Vagina (tissue), 2 donors: ENCODE data around the gene TMTC2.

Source experiments
- CTCF ChIP-seq, 3 experiments: fragments of 450-650 bp in 2 of 3; fragments of 200-600 bp in 1 of 3; sonication (generic) in 1 of 3; IDR thresholded peaks; one replicate each; pipeline ENCODE4 v1.5.1; 2017 to 2019; ENCODE audit warnings: antibody characterized with exemption in 3 of 3, mild to moderate bottlenecking in 2 of 3, moderate library complexity in 2 of 3
- POLR2A ChIP-seq, 2 donors: fragments of 450-650 bp; IDR thresholded peaks; one replicate each; pipeline ENCODE4 v1.6.1; 2017; ENCODE audit warnings: antibody characterized with exemption in 2 of 2, mild to moderate bottlenecking in 2 of 2, moderate library complexity in 2 of 2
- POLR2AphosphoS5 ChIP-seq, 2 donors: sonication (generic); formaldehyde crosslinking; IDR thresholded peaks; one replicate each; pipeline ENCODE4 v1.9.0; 2017; ENCODE audit warnings: antibody characterized with exemption in 2 of 2, mild to moderate bottlenecking in 2 of 2, low read depth in 1 of 2; ENCODE audit not compliant: insufficient read depth in 1 of 2

DNA sequence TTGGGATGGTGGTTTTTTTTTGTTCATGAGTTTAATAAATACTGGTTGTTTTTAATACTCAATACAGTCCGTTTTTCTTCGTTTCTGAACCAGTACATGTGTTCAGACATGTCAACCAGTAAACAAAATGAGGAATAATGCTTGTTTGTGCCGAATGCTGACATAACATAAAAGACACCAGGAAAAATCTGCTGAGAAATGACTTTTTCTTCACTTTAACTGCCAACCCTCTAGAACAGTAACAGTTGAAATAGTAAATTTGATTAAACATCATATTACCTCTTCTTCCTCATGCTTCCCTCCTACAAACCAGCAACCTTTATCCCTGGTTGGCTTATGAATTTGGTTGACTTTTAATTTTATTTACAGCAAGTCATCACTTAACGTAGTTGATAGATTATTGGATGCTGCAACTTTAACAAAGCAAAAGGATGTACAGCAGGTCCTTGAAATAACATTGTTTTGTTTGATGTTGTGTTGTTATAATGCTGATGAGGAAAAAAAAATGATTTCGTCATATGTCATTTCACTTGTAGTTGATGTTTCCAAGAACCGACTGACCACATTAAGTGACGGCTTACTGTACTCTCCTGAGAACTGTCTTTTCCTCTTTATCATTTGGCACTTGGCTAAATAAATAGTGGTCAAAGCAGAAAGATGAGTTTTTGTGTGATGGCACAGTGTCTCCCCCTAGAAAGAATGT is 340.5 kb downstream of the TMTC2 start:
- TF ChIP-seq POLR2A (IDR thresholded peaks at IDR 0.05) (no peak), CTCF (IDR thresholded peaks at IDR 0.05) (no peak), POLR2AphosphoS5 (IDR thresholded peaks at IDR 0.05; ENCODE audit: insufficient read depth in 1 of 2, low read depth in 1 of 2) (no peak)
